ENCODE data around the gene SGSM1.

- TF ChIP-seq NR3C1 (CRISPR knock-in tag; conservative IDR thresholded peaks at IDR 0.05; ENCODE audit: low read depth) (no peak), USF1 (CRISPR knock-in tag; IDR thresholded peaks at IDR 0.05) (no peak), IRF1 (CRISPR knock-in tag; IDR thresholded peaks at IDR 0.05) (no peak), RORB (CRISPR knock-in tag; IDR thresholded peaks at IDR 0.05) (no peak)
- TF ChIP-seq, protein P1, sequence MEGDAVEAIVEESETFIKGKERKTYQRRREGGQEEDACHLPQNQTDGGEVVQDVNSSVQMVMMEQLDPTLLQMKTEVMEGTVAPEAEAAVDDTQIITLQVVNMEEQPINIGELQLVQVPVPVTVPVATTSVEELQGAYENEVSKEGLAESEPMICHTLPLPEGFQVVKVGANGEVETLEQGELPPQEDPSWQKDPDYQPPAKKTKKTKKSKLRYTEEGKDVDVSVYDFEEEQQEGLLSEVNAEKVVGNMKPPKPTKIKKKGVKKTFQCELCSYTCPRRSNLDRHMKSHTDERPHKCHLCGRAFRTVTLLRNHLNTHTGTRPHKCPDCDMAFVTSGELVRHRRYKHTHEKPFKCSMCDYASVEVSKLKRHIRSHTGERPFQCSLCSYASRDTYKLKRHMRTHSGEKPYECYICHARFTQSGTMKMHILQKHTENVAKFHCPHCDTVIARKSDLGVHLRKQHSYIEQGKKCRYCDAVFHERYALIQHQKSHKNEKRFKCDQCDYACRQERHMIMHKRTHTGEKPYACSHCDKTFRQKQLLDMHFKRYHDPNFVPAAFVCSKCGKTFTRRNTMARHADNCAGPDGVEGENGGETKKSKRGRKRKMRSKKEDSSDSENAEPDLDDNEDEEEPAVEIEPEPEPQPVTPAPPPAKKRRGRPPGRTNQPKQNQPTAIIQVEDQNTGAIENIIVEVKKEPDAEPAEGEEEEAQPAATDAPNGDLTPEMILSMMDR (IDR thresholded peaks at IDR 0.05) = no peak
- TF ChIP-seq, protein P2, sequence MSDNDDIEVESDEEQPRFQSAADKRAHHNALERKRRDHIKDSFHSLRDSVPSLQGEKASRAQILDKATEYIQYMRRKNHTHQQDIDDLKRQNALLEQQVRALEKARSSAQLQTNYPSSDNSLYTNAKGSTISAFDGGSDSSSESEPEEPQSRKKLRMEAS (CRISPR knock-in tag; IDR thresholded peaks at IDR 0.05) = no peak
- TF ChIP-seq, protein P3, sequence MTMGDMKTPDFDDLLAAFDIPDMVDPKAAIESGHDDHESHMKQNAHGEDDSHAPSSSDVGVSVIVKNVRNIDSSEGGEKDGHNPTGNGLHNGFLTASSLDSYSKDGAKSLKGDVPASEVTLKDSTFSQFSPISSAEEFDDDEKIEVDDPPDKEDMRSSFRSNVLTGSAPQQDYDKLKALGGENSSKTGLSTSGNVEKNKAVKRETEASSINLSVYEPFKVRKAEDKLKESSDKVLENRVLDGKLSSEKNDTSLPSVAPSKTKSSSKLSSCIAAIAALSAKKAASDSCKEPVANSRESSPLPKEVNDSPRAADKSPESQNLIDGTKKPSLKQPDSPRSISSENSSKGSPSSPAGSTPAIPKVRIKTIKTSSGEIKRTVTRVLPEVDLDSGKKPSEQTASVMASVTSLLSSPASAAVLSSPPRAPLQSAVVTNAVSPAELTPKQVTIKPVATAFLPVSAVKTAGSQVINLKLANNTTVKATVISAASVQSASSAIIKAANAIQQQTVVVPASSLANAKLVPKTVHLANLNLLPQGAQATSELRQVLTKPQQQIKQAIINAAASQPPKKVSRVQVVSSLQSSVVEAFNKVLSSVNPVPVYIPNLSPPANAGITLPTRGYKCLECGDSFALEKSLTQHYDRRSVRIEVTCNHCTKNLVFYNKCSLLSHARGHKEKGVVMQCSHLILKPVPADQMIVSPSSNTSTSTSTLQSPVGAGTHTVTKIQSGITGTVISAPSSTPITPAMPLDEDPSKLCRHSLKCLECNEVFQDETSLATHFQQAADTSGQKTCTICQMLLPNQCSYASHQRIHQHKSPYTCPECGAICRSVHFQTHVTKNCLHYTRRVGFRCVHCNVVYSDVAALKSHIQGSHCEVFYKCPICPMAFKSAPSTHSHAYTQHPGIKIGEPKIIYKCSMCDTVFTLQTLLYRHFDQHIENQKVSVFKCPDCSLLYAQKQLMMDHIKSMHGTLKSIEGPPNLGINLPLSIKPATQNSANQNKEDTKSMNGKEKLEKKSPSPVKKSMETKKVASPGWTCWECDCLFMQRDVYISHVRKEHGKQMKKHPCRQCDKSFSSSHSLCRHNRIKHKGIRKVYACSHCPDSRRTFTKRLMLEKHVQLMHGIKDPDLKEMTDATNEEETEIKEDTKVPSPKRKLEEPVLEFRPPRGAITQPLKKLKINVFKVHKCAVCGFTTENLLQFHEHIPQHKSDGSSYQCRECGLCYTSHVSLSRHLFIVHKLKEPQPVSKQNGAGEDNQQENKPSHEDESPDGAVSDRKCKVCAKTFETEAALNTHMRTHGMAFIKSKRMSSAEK (CRISPR knock-in tag; IDR thresholded peaks at IDR 0.05; ENCODE audit: borderline replicate concordance) = no peak
Measured at GRCh38 chr22:24964441-24964840, 158.4 kb downstream of the SGSM1 start.
